Uterus (tissue), 2 donors: ENCODE data around the gene CCDC57.

Source experiments
- POLR2A ChIP-seq, 2 donors: fragments of 450-650 bp; IDR thresholded peaks; one replicate each; pipeline ENCODE4 v1.6.1; 2016; ENCODE audit warnings: antibody characterized with exemption in 2 of 2, mild to moderate bottlenecking in 1 of 2, moderate library complexity in 1 of 2
- TF ChIP-seq, protein P1 (sequence below), 4 experiments: fragments of 200-600 bp in 2 of 4; fragments of 450-650 bp in 2 of 4; sonication (generic) in 2 of 4; IDR thresholded peaks; one replicate each; pipeline ENCODE4 v1.5.1; 2016 to 2019; ENCODE audit warnings: antibody characterized with exemption in 4 of 4, mild to moderate bottlenecking in 2 of 4, moderate library complexity in 1 of 4

DNA sequence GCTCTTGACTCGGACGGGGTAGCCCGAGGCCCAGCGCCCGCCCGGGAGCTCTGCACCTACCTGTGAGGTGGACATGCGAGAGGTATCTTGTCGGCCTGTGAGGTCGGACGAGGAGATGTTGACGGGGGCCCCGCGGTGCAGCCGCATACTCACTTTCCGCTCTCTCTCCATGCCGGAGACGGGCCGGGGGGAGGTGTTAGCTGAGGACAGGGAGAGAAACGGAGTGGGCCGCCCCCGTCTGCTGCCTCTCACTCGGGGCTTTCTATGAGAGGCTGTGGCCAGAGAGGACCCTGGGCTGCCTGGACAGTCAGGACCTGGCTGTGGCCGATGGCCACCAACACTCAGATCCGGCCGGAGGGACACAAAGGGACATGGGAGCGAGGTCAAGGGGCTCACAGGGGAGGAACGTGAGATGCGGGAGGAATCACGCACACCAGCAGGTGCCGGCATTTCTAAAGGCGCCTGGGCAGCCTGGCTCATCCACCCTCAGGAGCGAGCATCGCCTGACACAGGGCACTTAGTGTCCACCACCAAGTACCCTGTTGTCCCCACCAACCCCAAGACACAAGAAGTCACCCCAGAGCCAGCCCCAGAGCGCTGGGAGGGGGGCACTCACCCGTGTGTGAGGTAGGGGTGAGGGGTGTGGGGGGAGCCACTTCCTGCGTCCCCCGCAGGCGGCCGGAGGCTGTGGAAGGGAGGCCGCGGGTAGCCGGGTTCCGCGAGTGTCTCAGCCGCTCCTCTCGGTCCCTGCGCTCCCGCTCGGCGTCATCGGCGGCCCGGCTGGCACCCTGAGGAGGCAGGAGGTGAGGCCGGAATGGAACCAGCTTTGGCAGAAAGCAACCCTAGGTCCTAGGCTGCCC, 36.4 kb upstream of the CCDC57 start:
- TF ChIP-seq, protein P1, sequence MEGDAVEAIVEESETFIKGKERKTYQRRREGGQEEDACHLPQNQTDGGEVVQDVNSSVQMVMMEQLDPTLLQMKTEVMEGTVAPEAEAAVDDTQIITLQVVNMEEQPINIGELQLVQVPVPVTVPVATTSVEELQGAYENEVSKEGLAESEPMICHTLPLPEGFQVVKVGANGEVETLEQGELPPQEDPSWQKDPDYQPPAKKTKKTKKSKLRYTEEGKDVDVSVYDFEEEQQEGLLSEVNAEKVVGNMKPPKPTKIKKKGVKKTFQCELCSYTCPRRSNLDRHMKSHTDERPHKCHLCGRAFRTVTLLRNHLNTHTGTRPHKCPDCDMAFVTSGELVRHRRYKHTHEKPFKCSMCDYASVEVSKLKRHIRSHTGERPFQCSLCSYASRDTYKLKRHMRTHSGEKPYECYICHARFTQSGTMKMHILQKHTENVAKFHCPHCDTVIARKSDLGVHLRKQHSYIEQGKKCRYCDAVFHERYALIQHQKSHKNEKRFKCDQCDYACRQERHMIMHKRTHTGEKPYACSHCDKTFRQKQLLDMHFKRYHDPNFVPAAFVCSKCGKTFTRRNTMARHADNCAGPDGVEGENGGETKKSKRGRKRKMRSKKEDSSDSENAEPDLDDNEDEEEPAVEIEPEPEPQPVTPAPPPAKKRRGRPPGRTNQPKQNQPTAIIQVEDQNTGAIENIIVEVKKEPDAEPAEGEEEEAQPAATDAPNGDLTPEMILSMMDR (IDR thresholded peaks at IDR 0.05), result no peak
- no peak for TF ChIP-seq POLR2A (IDR thresholded peaks at IDR 0.05)
